Ishikawa (cell line): ENCODE data around the gene DOCK2.

Experiments used
- CEBPB ChIP-seq: IDR thresholded peaks from 2 replicates; pipeline ENCODE4 v1.6.1; 2012
- CREB1 ChIP-seq: IDR thresholded peaks from 2 replicates; pipeline ENCODE4 v1.6.1; 2012; ENCODE audit warnings: low read depth
- EGR1 ChIP-seq: IDR thresholded peaks from 2 replicates; pipeline ENCODE4 v1.6.1; 2012
- EP300 ChIP-seq: IDR thresholded peaks from 2 replicates; pipeline ENCODE4 v1.6.1; 2012; ENCODE audit warnings: borderline replicate concordance
- FOXM1 ChIP-seq: IDR thresholded peaks from 2 replicates; pipeline ENCODE4 v1.6.1; 2012; ENCODE audit warnings: low read depth, borderline replicate concordance
- REST ChIP-seq: IDR thresholded peaks from 2 replicates; pipeline ENCODE4 v1.6.1; 2012; ENCODE audit warnings: low read depth, mild to moderate bottlenecking
- TAF1 ChIP-seq: IDR thresholded peaks from 2 replicates; pipeline ENCODE4 v1.6.1; 2012; ENCODE audit warnings: low read depth, mild to moderate bottlenecking
- TCF12 ChIP-seq: IDR thresholded peaks from 2 replicates; pipeline ENCODE4 v1.6.1; 2012; ENCODE audit warnings: low read depth
- TEAD4 ChIP-seq: IDR thresholded peaks from 2 replicates; pipeline ENCODE4 v1.6.1; 2012
- YY1 ChIP-seq: IDR thresholded peaks from 2 replicates; pipeline ENCODE4 v1.6.1; 2012; ENCODE audit warnings: low read depth
- ZBTB7A ChIP-seq: IDR thresholded peaks from 2 replicates; pipeline ENCODE4 v1.6.1; 2012; ENCODE audit warnings: low read depth
- TF ChIP-seq, protein P1 (sequence below): IDR thresholded peaks from 2 replicates; pipeline ENCODE4 v1.6.1; 2012

DNA sequence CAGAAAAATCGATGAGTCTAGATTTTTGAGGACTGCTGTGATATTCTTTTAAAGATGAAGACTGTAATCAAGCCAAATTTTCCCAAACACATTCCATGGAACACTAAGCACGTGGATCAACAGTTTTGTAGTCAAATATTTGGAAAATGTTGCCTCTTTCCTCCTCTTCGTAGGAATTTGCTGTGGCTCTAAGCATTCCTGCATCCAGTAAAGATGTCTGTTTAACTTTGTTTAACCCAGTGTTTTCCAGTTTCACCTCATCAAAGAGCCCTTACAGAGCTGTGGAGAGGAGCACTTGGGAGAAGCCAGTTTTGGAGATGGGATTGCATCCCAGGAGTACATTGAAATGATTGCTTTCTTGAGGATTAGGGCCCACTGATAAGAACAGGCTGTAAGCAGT lies 284.3 kb downstream of the DOCK2 start:
- TF ChIP-seq REST (no peak), EP300 (no peak), TCF12 (no peak), YY1 (no peak), FOXM1 (no peak), TAF1 (no peak), ZBTB7A (no peak), CEBPB (no peak), CREB1 (no peak), EGR1 (no peak), TEAD4 (no peak)
- TF ChIP-seq, protein P1, sequence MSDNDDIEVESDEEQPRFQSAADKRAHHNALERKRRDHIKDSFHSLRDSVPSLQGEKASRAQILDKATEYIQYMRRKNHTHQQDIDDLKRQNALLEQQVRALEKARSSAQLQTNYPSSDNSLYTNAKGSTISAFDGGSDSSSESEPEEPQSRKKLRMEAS, result no peak
